ENCODE results near the gene MRPS12.

DNA sequence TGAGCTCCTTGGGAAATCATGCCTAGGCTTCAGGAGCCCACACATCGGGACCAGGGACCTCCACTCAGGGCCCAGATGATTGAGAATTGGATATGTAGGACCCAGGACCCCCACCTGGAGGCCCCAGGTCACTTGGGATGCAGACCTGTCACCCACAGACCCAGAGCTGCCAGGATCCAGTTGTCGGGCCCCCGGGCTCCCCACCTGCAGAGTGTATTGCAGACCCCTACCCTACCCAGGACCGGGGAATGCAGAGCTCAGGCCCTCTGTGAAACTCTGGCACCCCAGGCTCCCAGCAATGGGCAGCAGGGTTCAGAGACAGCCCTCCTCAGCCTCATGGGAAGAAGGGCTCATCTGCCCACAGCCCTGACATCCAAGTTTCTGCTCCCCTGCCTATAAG is 25.1 kb upstream of the MRPS12 start:
- TF ChIP-seq POLR2A (IDR thresholded peaks at IDR 0.05) (no peak), EP300 (IDR thresholded peaks at IDR 0.05) (no peak), CTCF (IDR thresholded peaks at IDR 0.05) (no peak)

Data from tibial nerve (tissue), 4 donors.